Esophagus muscularis mucosa (tissue), 4 donors: ENCODE results near the gene PAX4.

Experiments
- EP300 ChIP-seq: sonication (generic); formaldehyde crosslinking; IDR thresholded peaks from one replicate; pipeline ENCODE4 v1.6.1; 2017; ENCODE audit warnings: antibody characterized with exemption
- POLR2A ChIP-seq: fragments of 450-650 bp; IDR thresholded peaks from one replicate; pipeline ENCODE4 v1.6.1; 2017; ENCODE audit warnings: antibody characterized with exemption, moderate library complexity, mild to moderate bottlenecking, low read depth
- TF ChIP-seq, protein P1 (sequence below), 3 experiments: fragments of 200-600 bp in 2 of 3; fragments of 450-650 bp in 1 of 3; sonication (generic) in 2 of 3; IDR thresholded peaks; one replicate each; pipeline ENCODE4 v1.5.1; 2017 to 2019; ENCODE audit warnings: antibody characterized with exemption in 3 of 3, mild to moderate bottlenecking in 2 of 3, moderate library complexity in 1 of 3

DNA sequence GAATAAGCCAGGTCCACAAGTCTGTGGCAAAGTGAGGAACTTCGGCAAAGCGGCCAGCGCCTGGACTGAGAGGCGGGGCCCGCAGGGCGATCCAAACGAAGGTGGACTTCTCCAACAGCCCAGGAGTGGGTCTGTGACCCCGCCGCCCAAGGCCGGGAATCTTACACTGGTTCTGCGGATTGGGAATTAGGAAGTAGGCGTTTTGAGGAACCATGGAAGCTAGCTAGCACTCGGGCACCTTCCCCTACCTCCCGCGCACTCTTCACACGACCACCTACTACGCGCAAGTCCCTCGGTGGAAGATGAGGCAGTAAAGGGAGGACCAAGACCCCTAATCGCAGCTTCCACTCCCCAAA is 30.3 kb downstream of the PAX4 start:
- TF ChIP-seq, protein P1, sequence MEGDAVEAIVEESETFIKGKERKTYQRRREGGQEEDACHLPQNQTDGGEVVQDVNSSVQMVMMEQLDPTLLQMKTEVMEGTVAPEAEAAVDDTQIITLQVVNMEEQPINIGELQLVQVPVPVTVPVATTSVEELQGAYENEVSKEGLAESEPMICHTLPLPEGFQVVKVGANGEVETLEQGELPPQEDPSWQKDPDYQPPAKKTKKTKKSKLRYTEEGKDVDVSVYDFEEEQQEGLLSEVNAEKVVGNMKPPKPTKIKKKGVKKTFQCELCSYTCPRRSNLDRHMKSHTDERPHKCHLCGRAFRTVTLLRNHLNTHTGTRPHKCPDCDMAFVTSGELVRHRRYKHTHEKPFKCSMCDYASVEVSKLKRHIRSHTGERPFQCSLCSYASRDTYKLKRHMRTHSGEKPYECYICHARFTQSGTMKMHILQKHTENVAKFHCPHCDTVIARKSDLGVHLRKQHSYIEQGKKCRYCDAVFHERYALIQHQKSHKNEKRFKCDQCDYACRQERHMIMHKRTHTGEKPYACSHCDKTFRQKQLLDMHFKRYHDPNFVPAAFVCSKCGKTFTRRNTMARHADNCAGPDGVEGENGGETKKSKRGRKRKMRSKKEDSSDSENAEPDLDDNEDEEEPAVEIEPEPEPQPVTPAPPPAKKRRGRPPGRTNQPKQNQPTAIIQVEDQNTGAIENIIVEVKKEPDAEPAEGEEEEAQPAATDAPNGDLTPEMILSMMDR (IDR thresholded peaks at IDR 0.05), result no peak
- no peak for TF ChIP-seq POLR2A
- no peak for TF ChIP-seq EP300
